ENCODE results near the gene SLC39A12.

DNA sequence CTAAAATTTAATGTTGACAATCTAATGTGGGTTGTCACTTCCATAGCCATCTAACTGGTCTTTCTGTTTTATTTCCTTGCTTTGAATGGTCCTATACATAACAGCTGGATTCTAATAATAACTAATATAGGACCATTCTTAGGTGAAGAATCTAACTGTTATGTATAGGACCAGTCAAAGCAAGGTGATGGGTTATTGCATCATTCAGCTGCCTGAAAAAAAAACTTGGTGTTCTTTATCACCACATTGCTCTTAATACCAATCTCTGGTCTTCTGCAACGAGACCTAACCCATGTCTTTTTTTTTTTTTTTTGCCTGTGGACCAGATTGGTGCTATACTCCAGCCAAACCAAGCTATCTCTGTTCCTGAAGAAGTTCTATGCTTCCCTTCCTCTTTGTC lies 45.7 kb upstream of the SLC39A12 start:
- no peak for TF ChIP-seq POLR2A (IDR thresholded peaks at IDR 0.05; ENCODE audit: insufficient read depth in 1 of 2, low read depth in 2 of 2, low read length in 2 of 2)
- TF ChIP-seq, protein P1, sequence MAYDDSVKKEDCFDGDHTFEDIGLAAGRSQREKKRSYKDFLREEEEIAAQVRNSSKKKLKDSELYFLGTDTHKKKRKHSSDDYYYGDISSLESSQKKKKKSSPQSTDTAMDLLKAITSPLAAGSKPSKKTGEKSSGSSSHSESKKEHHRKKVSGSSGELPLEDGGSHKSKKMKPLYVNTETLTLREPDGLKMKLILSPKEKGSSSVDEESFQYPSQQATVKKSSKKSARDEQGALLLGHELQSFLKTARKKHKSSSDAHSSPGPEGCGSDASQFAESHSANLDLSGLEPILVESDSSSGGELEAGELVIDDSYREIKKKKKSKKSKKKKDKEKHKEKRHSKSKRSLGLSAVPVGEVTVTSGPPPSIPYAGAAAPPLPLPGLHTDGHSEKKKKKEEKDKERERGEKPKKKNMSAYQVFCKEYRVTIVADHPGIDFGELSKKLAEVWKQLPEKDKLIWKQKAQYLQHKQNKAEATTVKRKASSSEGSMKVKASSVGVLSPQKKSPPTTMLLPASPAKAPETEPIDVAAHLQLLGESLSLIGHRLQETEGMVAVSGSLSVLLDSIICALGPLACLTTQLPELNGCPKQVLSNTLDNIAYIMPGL (CRISPR knock-in tag; IDR thresholded peaks at IDR 0.05; ENCODE audit: borderline replicate concordance in 1 of 2, low read depth in 1 of 2): no peak
- no peak for TF ChIP-seq ZMAT5 (CRISPR knock-in tag; IDR thresholded peaks at IDR 0.05; ENCODE audit: borderline replicate concordance, low read depth)
- no peak for TF ChIP-seq FOXJ3 (CRISPR knock-in tag; IDR thresholded peaks at IDR 0.05; ENCODE audit: borderline replicate concordance)
- no peak for TF ChIP-seq CHD2 (IDR thresholded peaks at IDR 0.05; ENCODE audit: low read depth, low read length)

All from HepG2 (cell line).